GM19467 (cell line): Measurements from ENCODE around the gene IL17B.

Source experiments
- ATAC-seq: cut with Tn5 transposase; IDR thresholded peaks from one replicate; pipeline ENCODE4 v1.9.1; 2021; ENCODE audit warnings: mild to moderate bottlenecking, moderate library complexity; ENCODE audit not compliant: unreplicated experiment

IL17B gene

GRCh38 chr5:149415066-149415967 is 36.2 kb upstream of the IL17B start:
- ATAC-seq, result no peak

DNA sequence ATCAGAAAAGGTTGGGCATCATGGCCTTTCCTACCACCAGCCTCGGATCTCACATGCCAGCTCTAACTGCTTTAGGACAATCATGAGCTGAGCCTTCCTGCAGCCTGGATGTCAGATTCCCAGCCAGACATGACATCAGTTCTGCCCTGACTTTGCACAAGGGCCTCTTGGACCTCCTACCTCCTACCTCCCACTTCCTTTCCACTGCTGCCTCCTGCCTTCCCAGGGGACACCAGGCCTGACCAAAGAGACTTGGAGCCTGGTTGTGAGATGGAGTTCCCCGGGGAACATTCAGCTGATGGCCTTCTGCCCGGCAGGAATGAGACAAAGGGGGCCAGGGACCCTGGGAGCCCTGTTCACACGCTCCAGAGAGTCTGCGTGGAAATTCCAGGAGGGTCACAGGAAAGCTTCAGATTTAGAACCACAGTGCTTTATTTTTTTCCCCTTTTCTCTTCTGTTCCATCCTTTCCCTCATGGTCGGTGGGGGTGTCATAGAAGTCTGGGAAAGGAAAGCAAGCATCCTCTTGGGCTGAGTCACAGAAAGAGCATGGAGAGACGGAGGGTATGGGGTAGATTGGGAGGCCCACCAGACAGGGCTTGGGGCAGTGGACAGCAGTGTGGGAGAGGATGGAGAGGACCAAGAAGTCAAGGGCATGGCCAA is 35.4 kb upstream of the IL17B start:
- no peak for ATAC-seq

DNA sequence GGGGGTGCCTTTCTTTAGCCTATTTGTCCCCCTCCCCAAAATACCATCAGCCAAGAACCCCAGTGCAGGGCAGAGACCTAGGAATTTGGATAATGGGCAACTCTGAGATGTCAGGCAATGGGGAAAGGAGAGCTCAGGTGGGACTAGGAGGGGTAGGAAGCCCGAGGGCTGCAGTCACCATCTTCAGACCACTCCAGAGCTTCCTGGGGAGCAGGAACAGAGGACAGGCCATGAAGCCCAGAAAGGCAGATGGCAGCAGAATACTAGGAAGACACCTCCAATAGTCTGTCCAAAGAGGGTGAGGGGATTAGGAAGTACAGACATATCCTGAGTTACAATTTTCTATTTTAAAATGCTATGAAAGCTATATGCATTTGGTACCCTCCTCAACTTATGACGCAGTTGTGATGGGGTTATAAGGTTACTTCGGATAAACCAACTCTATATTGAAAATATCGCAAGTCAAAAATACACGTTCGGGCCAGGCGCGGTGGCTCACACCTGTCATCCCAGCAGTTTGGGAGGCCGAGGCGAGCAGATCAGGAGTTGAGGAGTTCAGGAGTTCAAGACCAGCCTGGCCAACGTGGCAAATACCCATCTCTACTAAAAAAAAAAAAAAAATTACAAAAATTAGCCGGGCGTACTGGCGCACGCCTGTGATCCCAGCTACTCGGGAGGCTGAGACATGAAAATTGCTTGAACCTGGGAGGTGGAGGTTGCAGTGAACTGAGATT is 34.6 kb upstream of the IL17B start:
- no peak for ATAC-seq

GRCh38 chr5:149412783-149413476 is 33.8 kb upstream of the IL17B start:
- ATAC-seq, result no peak

DNA sequence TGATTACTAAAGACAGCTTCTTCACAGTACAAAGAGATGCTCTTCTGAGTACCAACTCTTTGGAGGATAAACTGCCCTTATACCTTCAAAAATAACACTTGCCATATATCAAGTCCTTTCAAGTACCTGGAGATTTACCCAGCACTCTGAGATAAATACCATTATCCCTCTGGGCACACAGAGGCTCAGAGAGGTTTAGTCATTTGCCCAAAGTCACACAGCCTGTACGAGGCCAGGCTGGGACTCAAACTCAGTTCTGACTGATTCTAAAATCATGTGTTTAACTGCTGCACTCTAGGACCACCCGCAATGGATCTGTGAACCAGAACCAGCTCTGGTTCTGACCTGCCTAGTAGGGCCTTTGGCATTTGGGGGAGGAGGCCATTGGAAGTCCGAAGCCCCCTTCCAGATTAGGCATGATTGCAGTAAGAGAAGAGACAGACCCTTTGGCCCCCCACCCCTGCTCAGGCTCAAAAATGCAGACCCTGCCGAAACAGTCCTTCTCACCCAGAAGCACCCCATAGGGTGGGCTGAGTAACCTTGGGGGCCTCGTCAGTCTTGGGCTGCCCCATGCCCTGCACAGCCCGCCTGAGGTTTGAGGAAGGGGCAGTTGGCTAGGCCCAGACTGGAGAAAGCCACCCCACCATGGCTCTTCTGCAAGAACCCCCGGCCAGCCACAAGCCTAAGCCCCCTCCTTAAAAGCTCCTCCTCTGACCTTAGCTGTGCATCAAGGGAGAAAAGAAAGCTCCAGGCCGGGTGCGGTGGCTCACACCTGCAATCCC is 32.8 kb upstream of the IL17B start:
- no peak for ATAC-seq

GRCh38 chr5:149410721-149411432 is 31.8 kb upstream of the IL17B start:
- ATAC-seq, result no peak

DNA sequence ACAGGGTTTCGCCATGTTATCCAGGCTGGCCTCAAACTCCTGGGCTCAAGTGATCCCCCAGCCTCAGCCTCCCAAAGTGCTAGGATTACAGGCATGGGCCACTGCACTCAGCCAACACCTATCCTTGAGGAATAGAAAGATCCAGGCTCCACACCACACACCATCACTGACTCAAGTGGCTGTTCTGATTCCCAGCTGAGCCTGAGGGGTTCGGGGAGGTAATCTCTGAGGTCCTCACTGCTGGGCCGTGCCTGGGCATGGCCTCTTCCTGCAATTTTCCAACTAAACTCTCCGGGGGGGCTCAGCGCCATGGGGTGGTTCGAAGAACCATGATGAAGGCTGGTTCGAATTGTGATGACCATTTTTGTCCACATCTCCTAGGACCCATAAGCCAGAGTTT is 31.0 kb upstream of the IL17B start:
- no peak for ATAC-seq

DNA sequence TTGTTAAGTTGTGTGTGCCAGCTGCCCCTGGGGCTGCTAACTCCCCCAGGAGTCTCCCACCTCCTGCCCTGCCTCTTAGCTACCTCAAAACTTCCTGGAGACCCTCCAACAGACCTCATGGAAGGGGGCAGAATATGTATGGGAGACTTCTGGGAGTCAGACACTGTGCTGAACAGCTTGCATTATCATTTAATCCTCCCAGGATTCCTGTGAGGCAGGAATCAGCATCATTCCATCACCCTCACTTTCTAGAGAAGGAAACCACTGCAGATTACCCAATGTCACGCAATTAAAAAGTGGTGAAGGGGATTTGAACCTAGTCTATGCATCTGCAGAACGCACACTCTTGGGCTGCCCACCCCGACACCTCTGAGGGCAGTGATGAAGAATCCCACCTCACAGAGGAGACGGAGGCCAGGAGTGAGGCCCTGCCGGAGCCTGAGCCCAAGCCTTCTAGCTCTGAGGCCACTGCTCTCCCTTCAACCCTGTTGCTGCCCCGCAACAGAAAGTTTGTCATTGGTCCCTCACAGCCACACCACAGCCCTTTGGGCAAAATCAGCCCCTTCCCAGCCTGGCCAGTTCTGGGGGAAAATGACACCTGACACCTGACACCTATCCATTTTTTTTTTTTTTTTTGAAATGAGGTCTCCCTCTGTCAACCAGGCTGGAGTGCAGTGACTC is 30.3 kb upstream of the IL17B start:
- no peak for ATAC-seq

- no peak for ATAC-seq
These were observed 29.4 kb upstream of the IL17B start for GRCh38 chr5:149408252-149409099.

DNA sequence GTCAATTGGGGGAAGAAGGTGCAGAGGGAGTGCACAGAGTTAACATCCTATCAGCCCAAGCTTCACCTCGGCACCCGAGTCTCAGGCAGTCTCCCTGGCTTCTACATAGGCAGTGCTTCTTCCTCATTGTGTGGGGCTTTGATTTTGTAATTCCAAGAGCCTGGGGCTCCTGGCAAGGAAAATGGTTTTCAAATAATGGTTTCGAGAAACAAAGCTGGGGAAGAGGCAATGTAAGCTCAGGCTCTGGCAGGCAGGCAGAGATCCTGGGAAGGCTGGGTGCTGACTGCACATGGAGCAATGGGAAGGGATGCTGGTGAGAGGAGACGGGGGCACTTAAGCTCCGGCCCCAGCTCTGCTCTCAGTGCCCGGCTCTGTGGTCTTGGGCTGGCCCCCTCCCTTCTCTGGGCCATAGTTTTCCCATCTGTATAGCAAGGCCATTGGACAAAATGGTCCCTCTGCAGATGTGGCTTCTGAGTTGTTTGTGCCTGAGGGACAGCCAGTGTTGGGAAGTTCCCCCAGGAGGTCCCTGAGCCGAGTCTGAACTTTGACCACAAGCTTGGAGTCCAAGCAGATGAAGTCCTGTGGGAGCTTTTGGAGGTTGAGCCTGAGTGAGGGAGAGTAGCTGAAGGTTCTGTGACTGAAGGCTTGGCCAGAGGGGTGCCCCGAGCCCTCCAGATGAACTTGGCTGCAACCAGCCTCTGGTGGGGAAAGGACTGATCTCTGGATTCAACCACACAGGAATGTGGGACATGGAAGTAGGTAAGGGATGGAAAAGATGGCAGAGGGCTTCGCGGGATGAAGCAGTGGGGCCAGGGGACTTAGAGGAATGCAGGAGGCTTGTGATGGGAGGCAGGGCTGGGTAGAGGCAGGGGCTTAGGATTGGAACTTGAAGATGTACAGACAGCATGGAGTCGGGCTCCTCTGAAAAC is 28.5 kb upstream of the IL17B start:
- no peak for ATAC-seq

DNA sequence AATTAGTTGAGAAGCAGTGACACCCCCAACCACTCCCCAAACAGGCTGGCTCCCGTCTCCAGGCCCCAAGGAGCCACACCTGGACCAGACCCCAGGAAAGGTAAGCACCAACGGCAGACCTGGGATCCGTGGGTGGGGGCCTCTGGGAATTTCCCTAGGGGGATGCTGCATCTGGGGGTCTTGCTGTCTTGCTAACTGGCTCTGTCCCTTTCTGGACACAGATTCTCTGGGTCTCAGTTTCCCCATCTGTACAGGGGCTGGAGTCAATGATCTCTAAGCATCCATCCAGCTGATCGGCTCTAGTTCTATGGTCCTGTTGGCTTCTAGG is 27.9 kb upstream of the IL17B start:
- ATAC-seq, result no peak

DNA sequence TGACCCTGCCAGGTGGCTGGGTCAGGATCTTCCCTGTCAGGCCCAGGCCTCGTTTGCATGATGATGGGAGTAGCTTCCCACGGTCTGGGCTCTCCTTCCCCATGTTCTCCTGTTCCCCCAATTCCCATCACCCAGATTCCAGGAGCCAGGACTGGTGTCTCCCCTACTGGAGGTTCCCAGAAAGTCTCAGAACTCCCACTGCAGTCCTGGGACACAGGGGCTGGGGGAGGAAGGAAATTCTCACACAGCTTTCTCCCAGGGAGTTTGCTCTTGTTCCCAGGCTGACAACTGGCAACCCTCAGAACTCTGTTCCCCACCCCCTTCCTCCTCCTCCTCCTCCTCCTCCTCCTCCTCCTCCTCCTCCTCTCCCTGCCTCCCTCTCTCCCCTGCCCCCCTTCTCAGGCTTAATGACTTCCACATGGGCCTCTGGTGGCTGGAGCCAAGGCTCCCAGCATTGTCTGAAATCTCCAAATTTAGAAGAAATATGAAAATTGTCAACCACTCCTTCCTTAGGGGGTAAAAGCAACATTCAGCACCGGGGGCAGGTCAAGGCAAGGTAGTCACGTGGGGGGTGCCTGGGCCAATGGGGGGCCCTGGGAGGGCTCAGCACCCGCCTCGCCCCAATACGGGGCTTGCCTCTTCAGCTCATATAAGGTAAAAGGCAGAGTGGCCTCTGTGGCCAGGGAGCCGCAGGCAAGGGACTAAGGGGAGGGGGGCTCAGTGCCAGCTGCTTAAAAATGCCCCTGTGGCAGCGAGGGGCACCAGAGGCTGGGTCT is 27.3 kb upstream of the IL17B start:
- no peak for ATAC-seq

DNA sequence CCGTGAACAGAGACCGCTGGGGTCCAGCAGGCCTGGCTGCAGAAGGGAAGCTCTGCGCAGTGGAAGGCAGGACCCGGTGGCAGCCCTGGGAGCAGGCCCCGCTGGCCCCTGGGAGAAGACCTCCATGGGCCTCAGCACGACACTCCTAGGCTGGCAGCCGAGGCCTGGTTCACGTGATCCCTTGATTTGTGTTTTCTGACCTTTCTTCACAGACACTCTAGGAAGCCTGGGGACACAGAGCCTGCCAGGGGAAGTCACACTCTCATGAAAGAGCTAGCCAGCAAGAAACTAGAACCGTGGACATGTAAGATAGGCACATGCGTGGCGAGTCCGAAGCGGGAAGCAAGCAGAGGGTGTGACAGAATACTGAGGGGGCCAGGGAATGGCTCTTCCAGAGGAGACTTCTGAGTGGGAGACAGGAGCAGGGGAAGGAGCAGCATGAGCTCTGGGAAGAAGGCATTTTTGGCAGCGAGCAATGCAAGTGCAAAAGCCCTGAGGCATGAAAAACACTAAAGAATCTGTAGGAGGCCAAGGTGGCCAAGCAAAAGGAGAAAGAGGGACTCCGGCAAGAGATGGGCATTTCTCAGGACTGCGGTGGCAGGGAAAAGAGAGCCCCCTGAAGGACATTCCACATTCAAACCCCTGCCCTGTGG is 26.6 kb upstream of the IL17B start:
- no peak for ATAC-seq

DNA sequence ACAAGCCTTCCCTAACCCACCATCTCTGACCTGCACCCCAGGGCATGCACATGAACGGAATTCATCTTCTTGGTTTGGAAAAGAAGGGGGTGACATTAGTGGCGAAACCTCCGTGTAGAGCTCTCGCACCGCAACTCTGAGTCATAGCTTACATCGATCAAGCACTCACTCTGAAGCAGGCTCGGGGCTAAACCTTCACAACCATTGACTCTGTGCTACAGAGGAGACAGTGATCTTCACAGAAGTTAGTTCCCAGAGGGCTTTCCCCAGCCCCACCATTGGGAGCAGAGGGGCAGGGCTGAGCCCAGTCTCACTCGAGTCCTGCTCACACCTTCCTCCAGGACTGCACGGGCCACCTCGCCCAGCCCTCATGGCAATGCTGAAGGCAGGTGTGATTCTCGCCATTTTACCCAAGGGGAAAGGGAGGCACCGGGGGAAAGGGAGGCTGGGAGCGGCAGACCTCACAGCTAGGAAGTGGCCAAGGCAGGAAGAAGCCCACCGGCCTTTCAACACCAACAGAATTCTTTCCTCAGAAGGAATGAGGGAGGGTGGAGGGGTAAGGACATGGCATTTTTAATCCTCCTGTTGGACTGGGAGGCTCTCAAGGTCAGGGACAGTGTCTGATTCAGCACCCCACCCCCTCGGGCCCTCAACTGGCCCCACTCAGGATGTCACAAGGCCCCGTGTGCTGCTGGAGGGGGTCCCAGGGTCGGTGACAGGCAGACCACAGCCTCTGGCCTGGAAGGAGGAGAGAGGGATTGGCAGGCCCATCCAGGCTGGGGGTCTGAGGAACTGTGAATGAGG is 25.9 kb upstream of the IL17B start:
- no peak for ATAC-seq
